Measurements from ENCODE around the gene RGMB. TPM values are rescaled to one million over a fixed set of nuclear protein-coding genes. Genes with fewer than 3 reads are reported as not detected.

The RGMB gene
- total RNA-seq, 3 donors from 2014 or later (not counting 1 experiment from before 2014, with no cell fraction given), result 0.35 to 1.5 (median 0.86) TPM

Other genes with a start within 250 kb of the RGMB start
- 100 to 1,000 TPM; 116 to 127 (median 117) TPM for gene CHD1, start 155.3 kb downstream of the RGMB start, total RNA-seq